Panc1 (cell line): ENCODE data around the gene C2orf42.

Source experiments
- CTCF ChIP-seq: fragments of 450-650 bp; IDR thresholded peaks from 2 replicates; pipeline ENCODE4 v1.5.1; 2017; ENCODE audit warnings: mild to moderate bottlenecking
- TCF7L2 ChIP-seq: IDR thresholded peaks from 2 replicates; pipeline ENCODE4 v1.6.1; 2011; ENCODE audit warnings: mild to moderate bottlenecking, low read depth, low read length, inconsistent platforms

- TF ChIP-seq CTCF: no peak
- TF ChIP-seq TCF7L2: no peak
Measured at GRCh38 chr2:70160545-70160944, 30.3 kb downstream of the C2orf42 start.
